GM12875 (cell line): ENCODE measurements around the gene CHPT1.
"Not testable (repeated sequence)": the region's sequence is repeated elsewhere in the genome, so short reads cannot be mapped to it uniquely, and the experiment has no call there.

Experiments
- H3K4me3 ChIP-seq: one replicate; pipeline ENCODE4 v1.5.1; 2011; ENCODE audit warnings: low read depth, low read length, control low read depth
- TF ChIP-seq, protein P1 (sequence below): IDR thresholded peaks from 2 replicates; pipeline ENCODE4 v1.5.1; 2011; ENCODE audit warnings: low read depth, mild to moderate bottlenecking, control low read depth, inconsistent platforms, low read length, moderate library complexity, borderline replicate concordance; ENCODE audit not compliant: insufficient read depth

The CHPT1 gene

DNA sequence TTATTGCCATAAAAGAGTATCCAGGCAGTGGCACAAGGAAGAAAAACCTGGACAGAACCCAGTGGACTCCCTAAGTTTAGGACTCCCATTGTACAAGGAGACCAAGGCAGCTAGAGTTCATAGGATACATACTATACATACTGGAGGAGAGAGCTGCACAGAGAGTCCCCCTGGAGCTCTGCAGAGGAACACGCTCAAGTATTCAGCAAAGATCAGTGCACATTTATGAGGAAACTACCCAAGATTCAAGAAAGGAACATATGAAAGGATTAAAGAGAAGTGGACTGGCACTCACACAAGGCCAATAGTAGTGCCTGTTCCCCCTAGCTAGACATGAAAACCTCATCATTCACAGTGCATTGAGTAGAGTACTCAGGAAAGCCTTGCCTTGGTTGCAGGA is 43.0 kb upstream of the CHPT1 start:
- TF ChIP-seq, protein P1, sequence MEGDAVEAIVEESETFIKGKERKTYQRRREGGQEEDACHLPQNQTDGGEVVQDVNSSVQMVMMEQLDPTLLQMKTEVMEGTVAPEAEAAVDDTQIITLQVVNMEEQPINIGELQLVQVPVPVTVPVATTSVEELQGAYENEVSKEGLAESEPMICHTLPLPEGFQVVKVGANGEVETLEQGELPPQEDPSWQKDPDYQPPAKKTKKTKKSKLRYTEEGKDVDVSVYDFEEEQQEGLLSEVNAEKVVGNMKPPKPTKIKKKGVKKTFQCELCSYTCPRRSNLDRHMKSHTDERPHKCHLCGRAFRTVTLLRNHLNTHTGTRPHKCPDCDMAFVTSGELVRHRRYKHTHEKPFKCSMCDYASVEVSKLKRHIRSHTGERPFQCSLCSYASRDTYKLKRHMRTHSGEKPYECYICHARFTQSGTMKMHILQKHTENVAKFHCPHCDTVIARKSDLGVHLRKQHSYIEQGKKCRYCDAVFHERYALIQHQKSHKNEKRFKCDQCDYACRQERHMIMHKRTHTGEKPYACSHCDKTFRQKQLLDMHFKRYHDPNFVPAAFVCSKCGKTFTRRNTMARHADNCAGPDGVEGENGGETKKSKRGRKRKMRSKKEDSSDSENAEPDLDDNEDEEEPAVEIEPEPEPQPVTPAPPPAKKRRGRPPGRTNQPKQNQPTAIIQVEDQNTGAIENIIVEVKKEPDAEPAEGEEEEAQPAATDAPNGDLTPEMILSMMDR: no peak
- H3K4me3 ChIP-seq: no peak overlapping the region

DNA sequence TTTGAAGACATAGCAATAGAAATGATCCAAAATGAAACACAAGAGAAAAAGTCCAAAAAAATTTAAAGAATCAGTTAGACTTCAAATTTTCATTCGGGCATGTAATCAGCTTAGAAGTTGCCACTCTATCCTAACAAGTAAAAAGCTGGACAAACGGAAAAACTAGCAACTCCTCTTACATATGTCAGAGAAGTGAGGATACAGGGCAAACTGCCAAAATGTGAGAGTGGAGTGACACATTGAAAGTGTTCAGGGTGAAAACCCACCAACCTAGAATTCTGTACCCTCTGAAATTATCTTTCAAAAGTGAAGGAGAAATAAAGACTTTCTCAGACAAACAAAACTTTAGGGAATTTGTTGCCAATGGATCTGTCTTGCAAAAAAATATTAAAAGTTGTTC is 42.0 kb upstream of the CHPT1 start:
- TF ChIP-seq, protein P1: no peak
- no peak overlapping the region for H3K4me3 ChIP-seq

DNA sequence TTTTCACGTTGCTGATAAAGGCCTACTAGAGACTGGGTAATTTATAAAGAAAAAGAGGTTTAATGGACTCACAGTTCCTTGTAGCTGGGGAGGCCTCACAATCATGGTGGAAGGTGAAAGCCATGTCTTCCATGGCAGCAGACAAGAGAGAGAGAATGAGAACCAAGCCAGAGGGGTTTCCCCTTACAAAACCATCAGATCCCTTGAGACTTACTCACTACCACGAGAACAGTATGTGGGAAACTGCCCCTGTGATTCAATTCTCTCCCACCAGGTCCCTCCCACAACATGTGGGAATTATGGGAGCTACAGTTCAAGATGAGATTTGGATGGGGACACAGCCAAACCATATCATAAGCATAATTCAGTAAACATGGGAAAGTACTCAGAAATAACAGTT is 36.8 kb upstream of the CHPT1 start:
- not testable (repeated sequence) for H3K4me3 ChIP-seq

DNA sequence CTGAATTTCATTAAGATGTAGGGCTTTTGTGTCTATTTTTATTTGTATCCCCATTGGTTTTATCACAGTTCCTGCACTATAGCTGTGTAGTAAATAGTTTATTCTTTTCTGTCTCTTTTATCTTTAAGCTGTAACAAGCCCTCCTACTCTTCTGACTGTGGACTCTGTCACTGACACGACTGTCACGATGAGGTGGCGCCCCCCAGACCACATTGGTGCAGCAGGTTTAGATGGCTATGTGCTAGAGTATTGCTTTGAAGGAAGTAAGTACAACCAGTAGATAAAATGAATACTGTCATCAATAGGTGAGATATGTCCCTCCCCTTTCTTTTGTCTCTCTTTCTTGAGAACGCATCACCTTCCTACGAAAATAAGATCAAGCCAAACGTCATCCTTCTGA is 34.1 kb upstream of the CHPT1 start:
- H3K4me3 ChIP-seq: no peak overlapping the region
- TF ChIP-seq, protein P1: no peak

DNA sequence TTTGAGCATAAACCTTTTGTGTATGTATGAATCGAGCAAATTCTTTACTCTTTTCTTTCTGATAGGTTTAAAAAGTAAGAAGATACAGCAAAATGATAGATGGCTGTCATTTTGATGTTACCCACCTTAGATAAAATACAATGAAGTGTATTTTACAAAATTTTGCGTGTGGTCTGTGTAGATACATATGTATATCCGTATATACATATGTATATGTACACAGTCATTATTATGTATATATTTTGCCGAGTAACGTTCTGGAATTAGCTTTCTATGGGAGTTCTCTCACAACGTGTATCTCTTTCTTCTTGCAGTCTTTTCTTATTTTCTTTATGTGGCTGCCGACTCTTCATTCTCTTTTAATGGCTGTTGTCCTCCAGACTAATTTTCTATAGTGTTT is 32.4 kb upstream of the CHPT1 start:
- TF ChIP-seq, protein P1: no peak
- H3K4me3 ChIP-seq: no peak overlapping the region

DNA sequence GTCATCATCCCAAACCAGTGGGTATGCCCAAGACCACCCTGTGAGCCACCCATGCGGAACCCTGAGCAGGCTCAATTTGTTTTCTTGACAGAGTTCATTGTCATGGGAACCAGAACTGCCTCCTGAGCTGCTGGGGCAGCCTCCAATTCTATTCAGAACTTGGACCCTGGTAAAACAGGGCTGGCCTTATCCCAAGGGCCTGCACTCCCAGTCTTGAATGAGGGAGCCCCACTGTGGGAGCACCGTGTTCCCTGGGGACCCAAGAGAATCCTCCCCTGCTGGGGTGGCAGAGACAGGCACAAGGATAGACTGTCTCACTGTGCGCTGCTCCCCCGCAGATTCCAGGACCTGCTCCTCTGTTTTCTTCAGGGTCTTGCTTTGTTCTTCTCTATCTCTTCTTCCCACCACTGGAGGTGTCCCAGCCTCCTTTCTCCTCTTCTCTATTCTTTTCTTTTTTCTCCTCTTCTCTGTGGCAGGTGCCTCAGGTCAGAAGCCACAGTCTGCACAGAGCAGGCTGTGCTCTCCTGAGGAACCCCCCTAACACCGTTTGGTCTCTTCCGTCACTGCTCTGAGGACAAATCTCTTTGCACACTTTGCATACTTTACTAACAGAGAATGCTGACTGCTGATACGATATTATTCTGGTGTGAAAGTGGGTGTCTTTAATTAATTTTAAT is 31.2 kb upstream of the CHPT1 start:
- TF ChIP-seq, protein P1: no peak
- H3K4me3 ChIP-seq: no peak overlapping the region

DNA sequence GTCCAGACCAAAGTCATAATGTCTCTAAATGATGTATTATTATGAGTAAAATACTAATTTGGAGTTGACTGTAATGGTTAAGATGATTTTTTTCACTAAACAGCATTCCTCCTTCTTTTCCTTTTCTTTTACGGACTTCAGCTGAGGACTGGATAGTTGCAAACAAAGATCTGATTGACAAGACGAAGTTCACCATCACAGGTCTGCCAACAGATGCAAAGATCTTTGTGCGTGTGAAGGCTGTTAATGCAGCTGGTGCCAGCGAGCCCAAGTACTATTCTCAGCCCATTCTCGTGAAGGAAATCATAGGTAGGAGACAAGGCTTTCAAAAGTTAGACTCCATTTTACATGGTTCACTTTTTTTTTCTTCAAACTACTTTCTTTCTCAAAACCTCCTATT is 29.8 kb upstream of the CHPT1 start:
- no peak overlapping the region for H3K4me3 ChIP-seq
- TF ChIP-seq, protein P1: no peak
